CD8-positive, alpha-beta memory T cell (primary cell): ENCODE data around the gene PTP4A1. TPM values are rescaled to one million over a fixed set of nuclear protein-coding genes. Genes with fewer than 3 reads are reported as not detected.
"Not testable (repeated sequence)": the region's sequence is repeated elsewhere in the genome, so short reads cannot be mapped to it uniquely, and the experiment has no call there.

Source experiments
- CTCF ChIA-PET: fragments of 350-600 bp; sonication (Branson Sonifier 250); formaldehyde crosslinking; loops from one replicate; lab custom pipeline; 2021; ENCODE audit warnings: antibody characterized with exemption; lab: Charles Lee
- POLR2A ChIA-PET: fragments of 350-600 bp; sonication (Branson Sonifier 250); formaldehyde crosslinking; loops from one replicate; lab custom pipeline; 2021; ENCODE audit warnings: antibody characterized with exemption; lab: Charles Lee
- DNase-seq, 5 donors: peaks; one replicate each; pipeline versions ENCODE4 v3.0.0 to v3.0.0-alpha.2; 2020 to 2022; ENCODE audit warnings: mixed read lengths in 1 of 5
- H3K27ac ChIP-seq: one replicate; pipeline ENCODE4 v1.7.0; 2013; ENCODE audit warnings: low read depth, mild to moderate bottlenecking, low read length, moderate library complexity
- H3K27me3 ChIP-seq: 2 replicates; pipeline ENCODE4 v1.7.0; 2013; ENCODE audit warnings: low read length, mild to moderate bottlenecking; ENCODE audit not compliant: insufficient read depth, poor library complexity, severe bottlenecking
- H3K36me3 ChIP-seq: 2 replicates; pipeline ENCODE4 v1.7.0; 2013; ENCODE audit warnings: mild to moderate bottlenecking, low read length, moderate library complexity; ENCODE audit not compliant: insufficient read depth
- H3K4me1 ChIP-seq: 2 replicates; pipeline ENCODE4 v1.7.0; 2013; ENCODE audit warnings: mild to moderate bottlenecking, low read length, moderate library complexity; ENCODE audit not compliant: insufficient read depth
- H3K4me3 ChIP-seq: 2 replicates; pipeline ENCODE4 v1.7.0; 2013; ENCODE audit warnings: mild to moderate bottlenecking, low read length
- H3K9me3 ChIP-seq: 2 replicates; pipeline ENCODE4 v1.7.0; 2013; ENCODE audit warnings: mild to moderate bottlenecking, low read length
- H3K27ac Mint-ChIP-seq, 8 donors: one replicate each; pipeline ENCODE4 v1.8.0; 2020 to 2021; ENCODE audit warnings: mixed read lengths in 8 of 8, mild to moderate bottlenecking in 6 of 8, inconsistent platforms in 3 of 8, moderate library complexity in 3 of 8
- H3K27me3 Mint-ChIP-seq, 2 donors: one replicate each; pipeline ENCODE4 v1.8.0; 2020 to 2021; ENCODE audit warnings: mixed read lengths in 2 of 2, mild to moderate bottlenecking in 1 of 2, moderate library complexity in 1 of 2
- H3K36me3 Mint-ChIP-seq, 3 donors: one replicate each; pipeline ENCODE4 v1.8.0; 2020 to 2021; ENCODE audit warnings: mixed read lengths in 3 of 3, inconsistent platforms in 1 of 3, mild to moderate bottlenecking in 1 of 3
- H3K4me1 Mint-ChIP-seq, 3 donors: one replicate each; pipeline ENCODE4 v1.8.0; 2020 to 2021; ENCODE audit warnings: mixed read lengths in 3 of 3, inconsistent platforms in 1 of 3, mild to moderate bottlenecking in 1 of 3
- H3K4me3 Mint-ChIP-seq, 7 donors: one replicate each; pipeline ENCODE4 v1.8.0; 2020 to 2021; ENCODE audit warnings: mixed read lengths in 7 of 7, mild to moderate bottlenecking in 6 of 7, moderate library complexity in 4 of 7, inconsistent platforms in 2 of 7
- H3K9me3 Mint-ChIP-seq, 5 donors: one replicate each; pipeline ENCODE4 v1.8.0; 2020 to 2022; ENCODE audit warnings: mixed read lengths in 5 of 5, mild to moderate bottlenecking in 3 of 5, moderate library complexity in 2 of 5, inconsistent platforms in 1 of 5
- polyA plus RNA-seq: library from polyadenylated mRNA; unstranded; fragments of 300-500 nt; fragmentation: Illumina TruSeq; gene quantifications from one replicate; pipeline ENCODE4 v1.2.3, GENCODE V29; 2021
- total RNA-seq, 2 experiments: library from RNA; stranded (reverse); gene quantifications; one replicate each; pipeline ENCODE4 v1.2.3, GENCODE V29; 2021

Gene PTP4A1
- total and polyA plus RNA-seq, 3 experiments from 2014 or later: 54.3 to 107 (median 92.3) TPM

- peaks cover 7 to 18% of the 10 kb centered on the region in 2 donors for H3K27me3 Mint-ChIP-seq
- H3K27me3 ChIP-seq, H3K4me1 ChIP-seq, H3K9me3 ChIP-seq, POLR2A ChIA-PET, H3K4me1 Mint-ChIP-seq, DNase-seq, H3K4me3 Mint-ChIP-seq, H3K4me3 ChIP-seq, H3K9me3 Mint-ChIP-seq, H3K27ac Mint-ChIP-seq, H3K27ac ChIP-seq: not testable (repeated sequence)
- peaks cover 5 to 23% (median 8%) of the 10 kb centered on the region in 3 donors for H3K36me3 Mint-ChIP-seq
- CTCF ChIA-PET: interaction anchor here (0.8 to 2.0 kb wide), 3 partner anchors 12 to 13 kb away, joined by 3 to 8 read pairs (median 3); no protein-coding TSS in a partner anchor
- H3K36me3 ChIP-seq: peaks cover 13% of the 10 kb centered on the region
Observed at GRCh38 chr6:63585652-63586051, 13.4 kb downstream of the PTP4A1 start.

GRCh38 chr6:63589952-63590411 is 17.7 kb downstream of the PTP4A1 start:
- no peaks in the 10 kb centered on the region for H3K36me3 Mint-ChIP-seq
- H3K9me3 Mint-ChIP-seq: no peaks in the 10 kb centered on the region
- ChIA-PET CTCF (no interaction called here), POLR2A (no interaction called here)
- no peak overlapping the region for H3K27ac Mint-ChIP-seq
- no peaks in the 10 kb centered on the region for H3K27me3 ChIP-seq
- no peaks in the 10 kb centered on the region for H3K36me3 ChIP-seq
- no peaks in the 10 kb centered on the region for H3K4me1 Mint-ChIP-seq
- H3K9me3 ChIP-seq: no peaks in the 10 kb centered on the region
- no peak overlapping the region for H3K4me3 Mint-ChIP-seq
- no peak for DNase-seq
- H3K4me1 ChIP-seq: no peaks in the 10 kb centered on the region
- peaks cover 7 to 29% of the 10 kb centered on the region in 2 donors for H3K27me3 Mint-ChIP-seq
- H3K27ac ChIP-seq: no peak overlapping the region
- no peak overlapping the region for H3K4me3 ChIP-seq

DNA sequence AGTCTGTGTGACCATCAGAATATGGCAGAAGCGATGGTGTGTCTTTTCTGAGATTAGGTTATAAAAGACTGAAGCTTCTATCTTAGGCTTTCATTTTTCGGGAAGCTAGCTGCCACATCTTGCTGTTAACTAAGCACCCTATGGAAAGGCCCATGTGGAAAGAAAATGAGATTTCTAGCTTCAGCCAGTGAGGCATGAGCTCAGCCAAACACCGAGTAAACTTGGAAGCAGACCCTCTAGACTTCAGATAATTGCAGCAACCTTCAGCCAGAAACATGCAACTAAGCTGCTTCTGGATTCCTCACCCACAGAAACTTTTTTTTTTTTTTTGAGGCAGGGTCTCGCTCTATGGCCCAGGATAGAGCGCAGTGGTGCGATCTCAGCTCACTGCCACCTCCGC is 20.6 kb downstream of the PTP4A1 start:
- POLR2A ChIA-PET: no interaction called here
- no peaks in the 10 kb centered on the region for H3K27me3 ChIP-seq

GRCh38 chr6:63597141-63598048 is 25.1 kb downstream of the PTP4A1 start:
- H3K4me3 ChIP-seq: peak overlapping the region; percentile 62
- H3K27me3 Mint-ChIP-seq: peaks cover 1 to 24% of the 10 kb centered on the region in 2 donors
- H3K9me3 Mint-ChIP-seq: no peaks in the 10 kb centered on the region

More for the DNA sequence above, 20.6 kb downstream of the PTP4A1 start:
- no peaks in the 10 kb centered on the region for H3K9me3 ChIP-seq
- H3K36me3 ChIP-seq: no peaks in the 10 kb centered on the region
- CTCF ChIA-PET: no interaction called here
- H3K36me3 Mint-ChIP-seq: no peaks in the 10 kb centered on the region
- no peak for DNase-seq
- H3K4me1 Mint-ChIP-seq: peaks cover 2 to 4% (median 2%) of the 10 kb centered on the region in 3 donors
- no peak overlapping the region for H3K4me3 Mint-ChIP-seq
- H3K27me3 Mint-ChIP-seq: peaks cover 5 to 35% of the 10 kb centered on the region in 2 donors
- H3K4me3 ChIP-seq: no peak overlapping the region
- H3K27ac Mint-ChIP-seq: no peak overlapping the region
- no peaks in the 10 kb centered on the region for H3K4me1 ChIP-seq
- H3K27ac ChIP-seq: no peak overlapping the region
- H3K9me3 Mint-ChIP-seq: no peaks in the 10 kb centered on the region

GRCh38 chr6:63598049-63599036 is 26.1 kb downstream of the PTP4A1 start:
- Mint-ChIP-seq H3K4me3 (peak overlapping the region; percentile 53 to 87 (median 84)), H3K9me3 (no peaks in the 10 kb centered on the region), H3K4me1 (peaks cover 11 to 15% (median 14%) of the 10 kb centered on the region in 3 donors), H3K27ac (peak overlapping the region in 4 of 8 donors; percentile 1 to 73 (median 20)), H3K27me3 (peaks cover 1 to 21% of the 10 kb centered on the region in 2 donors), H3K36me3 (no peaks in the 10 kb centered on the region)
- DNase-seq: peak; percentile 54 to 83 (median 72)
- Histone ChIP-seq H3K4me3 (peak overlapping the region; percentile 62), H3K36me3 (no peaks in the 10 kb centered on the region), H3K27me3 (no peaks in the 10 kb centered on the region), H3K9me3 (no peaks in the 10 kb centered on the region), H3K27ac (no peak overlapping the region), H3K4me1 (peaks cover 3% of the 10 kb centered on the region)
- ChIA-PET CTCF (interaction anchor here (0.6 to 5.8 kb wide), 35 partner anchors 10 to 206 kb away, joined by 3 to 117 read pairs (median 4); partner anchors contain the start of gene PHF3), POLR2A (interaction anchor here (0.5 to 1.5 kb wide), 4 partner anchors 25 to 166 kb away, joined by 3 to 12 read pairs (median 6); partner anchors contain the start of gene PHF3)

More at GRCh38 chr6:63597141-63598048, 25.1 kb downstream of the PTP4A1 start:
- Mint-ChIP-seq H3K4me1 (peaks cover 11 to 15% (median 14%) of the 10 kb centered on the region in 3 donors), H3K4me3 (peak overlapping the region; percentile 53 to 87 (median 84)), H3K36me3 (no peaks in the 10 kb centered on the region), H3K27ac (no peak overlapping the region)
- H3K27ac ChIP-seq: no peak overlapping the region
- H3K4me1 ChIP-seq: peaks cover 3% of the 10 kb centered on the region
- H3K27me3 ChIP-seq: no peaks in the 10 kb centered on the region
- ChIA-PET CTCF (interaction anchor here (0.6 to 5.8 kb wide), 10 partner anchors 9 to 171 kb away, joined by 3 to 117 read pairs (median 8); partner anchors contain the start of gene PHF3), POLR2A (interaction anchor here (1.5 kb wide), 1 partner anchor 24 kb away, joined by 7 read pairs; no protein-coding TSS in a partner anchor)
- no peaks in the 10 kb centered on the region for H3K36me3 ChIP-seq
- DNase-seq: no peak
- no peaks in the 10 kb centered on the region for H3K9me3 ChIP-seq

- no peak for DNase-seq
- Mint-ChIP-seq H3K4me1 (peaks cover 11 to 15% (median 14%) of the 10 kb centered on the region in 3 donors), H3K36me3 (no peaks in the 10 kb centered on the region), H3K4me3 (peak overlapping the region in 4 of 7 donors; percentile 18 to 87 (median 84)), H3K27me3 (peaks cover 1 to 21% of the 10 kb centered on the region in 2 donors), H3K27ac (no peak overlapping the region), H3K9me3 (no peaks in the 10 kb centered on the region)
- Histone ChIP-seq H3K36me3 (no peaks in the 10 kb centered on the region), H3K4me3 (no peak overlapping the region), H3K27ac (no peak overlapping the region), H3K9me3 (no peaks in the 10 kb centered on the region), H3K27me3 (no peaks in the 10 kb centered on the region), H3K4me1 (peaks cover 3% of the 10 kb centered on the region)
- POLR2A ChIA-PET: interaction anchor here (0.5 to 1.1 kb wide), 3 partner anchors 36 to 165 kb away, joined by 3 to 12 read pairs (median 5); partner anchors contain the start of gene PHF3
- CTCF ChIA-PET: interaction anchor here (0.7 to 5.8 kb wide), 27 partner anchors 9 to 173 kb away, joined by 3 to 117 read pairs (median 4); partner anchors contain the start of gene PHF3
Observed at GRCh38 chr6:63599243-63599642, 27.0 kb downstream of the PTP4A1 start.

DNA sequence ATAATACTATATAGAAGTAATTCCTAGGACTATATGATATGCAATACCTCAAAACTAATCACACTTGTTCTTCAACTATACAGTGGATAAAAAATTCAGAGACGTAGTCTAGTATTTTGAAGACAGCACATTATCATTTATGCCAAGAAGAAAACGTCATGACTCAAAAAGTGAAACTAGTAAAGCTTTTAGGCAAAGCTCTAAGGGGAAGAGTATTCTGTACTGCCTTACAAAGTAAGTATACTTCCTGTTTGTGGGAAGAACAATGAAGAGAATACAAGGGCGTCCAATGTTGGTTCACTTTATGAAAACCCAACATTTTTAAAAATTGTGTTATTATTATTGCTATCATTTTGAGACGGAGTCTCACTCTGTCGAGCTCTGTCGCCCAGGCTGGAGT is 27.9 kb downstream of the PTP4A1 start:
- H3K27ac Mint-ChIP-seq: no peak overlapping the region
- ChIA-PET CTCF (interaction anchor here (1.2 to 5.8 kb wide), 4 partner anchors 26 to 170 kb away, joined by 3 to 117 read pairs (median 6); partner anchors contain the start of gene PHF3), POLR2A (no interaction called here)
- H3K4me3 ChIP-seq: no peak overlapping the region
- peaks cover 1 to 18% of the 10 kb centered on the region in 2 donors for H3K27me3 Mint-ChIP-seq
- H3K36me3 ChIP-seq: no peaks in the 10 kb centered on the region
- no peak overlapping the region for H3K27ac ChIP-seq
- H3K4me3 Mint-ChIP-seq: no peak overlapping the region
- H3K4me1 ChIP-seq: peaks cover 3% of the 10 kb centered on the region
- H3K36me3 Mint-ChIP-seq: no peaks in the 10 kb centered on the region
- H3K27me3 ChIP-seq: no peaks in the 10 kb centered on the region
- H3K9me3 ChIP-seq: no peaks in the 10 kb centered on the region
- no peak for DNase-seq
- no peaks in the 10 kb centered on the region for H3K9me3 Mint-ChIP-seq
- H3K4me1 Mint-ChIP-seq: peaks cover 11 to 15% (median 14%) of the 10 kb centered on the region in 3 donors
